Pancreas (tissue), 10 donors: Measurements from ENCODE around the gene FASTKD3. TPM values are rescaled to one million over a fixed set of nuclear protein-coding genes. Genes with fewer than 3 reads are reported as not detected.

Experiments used
- ATAC-seq, 4 donors: fragments of 200-7000 bp; cut with Tn5 transposase; one replicate each; pipeline versions ENCODE4 v1.8.0 to v1.9.1; 2020; ENCODE audit warnings: mild to moderate bottlenecking in 4 of 4, moderate library complexity in 4 of 4
- DNase-seq, 6 donors: peaks; one replicate each; pipeline ENCODE4 v3.0.0-alpha.2; 2020
- FAIRE-seq: peaks from 2 replicates; lab custom pipeline; 2012; peaks lifted over from hg19 to GRCh38; lab: Jason Lieb, UNC
- H3K27ac ChIP-seq, 4 donors: fragments of 200-600 bp; sonication (generic); 1 replicate in 3 of 4; 2 replicates in 1 of 4; pipeline versions ENCODE4 v1.5.0 to v1.8.0; 2020
- H3K27me3 ChIP-seq, 4 donors: fragments of 200-600 bp; one replicate each; pipeline ENCODE4 v1.8.0; 2021
- H3K36me3 ChIP-seq, 3 donors: fragments of 200-600 bp; sonication (generic) in 1 of 3; one replicate each; pipeline versions ENCODE4 v1.5.0 to v1.8.0; 2020 to 2021
- H3K4me1 ChIP-seq, 3 donors: fragments of 200-600 bp; one replicate each; pipeline ENCODE4 v1.8.0; 2021
- H3K4me3 ChIP-seq, 4 donors: fragments of 200-600 bp; sonication (generic) in 2 of 4; one replicate each; pipeline versions ENCODE4 v1.5.0 to v1.8.0; 2020 to 2021
- H3K9me3 ChIP-seq, 4 donors: fragments of 200-600 bp; one replicate each; pipeline ENCODE4 v1.8.0; 2021
- CTCF ChIP-seq, 4 donors: fragments of 200-600 bp; sonication (generic) in 3 of 4; IDR thresholded peaks; one replicate each; pipeline versions ENCODE4 v1.5.0 to v1.8.0; 2021; ENCODE audit warnings: antibody characterized with exemption in 4 of 4
- WGBS, 2 donors: extraction: QIAGEN DNeasy Blood & Tissue Kit; methylation state at CpG; one replicate each; pipeline ENCODE4 v1.1.7; 2013; 5-methylcytosine and 5-hydroxymethylcytosine counted together
- intact Hi-C, 3 donors: fragments of 100-400 bp; cut with DNase I; formaldehyde crosslinking; loops; one replicate each; pipeline versions ENCODE4 v1.11.1 to v1.14.2; 2022
- polyA plus RNA-seq, 2 donors: library from polyadenylated mRNA; stranded (reverse); fragments of 200-250 nt; gene quantifications; one replicate each; pipeline ENCODE4 v1.2.3, GENCODE V29; 2013
- total RNA-seq, 6 donors: library from RNA; stranded (reverse); fragmentation: NEBNext Ultra II Directional in 4 of 6; extraction: Animal tissue kit (Norgen Biotek cat#: 25700) in 4 of 6; gene quantifications; one replicate each; pipeline versions ENCODE4 v1.2.1 to v1.2.4, GENCODE V29; 2021 to 2023
- donor health status: healthy with polysubstance abuse.
- donor health status: DM: no; HTN: no; CAD: no; lungs with moderate emphysema.
- donor health status: DM: no; HTN: no; CAD: no.
- donor health status: control.
- donor health status: control.
- donor health status: Bipolar disorder and iron deficiency.
- donor health status: DM: yes; HTN: yes; CAD: no.
- donor health status: DM: no; HTN: no; CAD: no.
- donor health status: DM: no; HTN: no; CAD: no.
- donor health status: DM: yes; HTN: yes; CAD: no.

The FASTKD3 gene
- total and polyA plus RNA-seq, 8 donors = 1.8 to 10.3 (median 3.3) TPM

GRCh38 chr5:7842531-7842930 lies 26.3 kb downstream of the FASTKD3 start:
- no peak for TF ChIP-seq CTCF (IDR thresholded peaks at IDR 0.05)
- no peaks in the 10 kb centered on the region for H3K27me3 ChIP-seq
- DNase-seq (no peak), FAIRE-seq (no peak), ATAC-seq (no peak)
- H3K27ac ChIP-seq = no peak overlapping the region
- no peaks in the 10 kb centered on the region for H3K36me3 ChIP-seq
- 61 to 74% methylated on average over 2 of the region's 2 CpGs for WGBS, 2 donors
- H3K9me3 ChIP-seq = no peaks in the 10 kb centered on the region
- H3K4me1 ChIP-seq = no peaks in the 10 kb centered on the region
- intact Hi-C loops = no loop called here
- no peak overlapping the region for H3K4me3 ChIP-seq

- DNase-seq (no peak), FAIRE-seq (no peak)
Observed at GRCh38 chr5:7837403-7837802, 31.4 kb downstream of the FASTKD3 start.

GRCh38 chr5:7834982-7835381 lies 33.8 kb downstream of the FASTKD3 start:
- ATAC-seq = no peak
- H3K36me3 ChIP-seq = no peaks in the 10 kb centered on the region
- no peak for FAIRE-seq
- H3K27me3 ChIP-seq = no peaks in the 10 kb centered on the region
- no peak for TF ChIP-seq CTCF (IDR thresholded peaks at IDR 0.05)
- intact Hi-C loops = no loop called here
- WGBS, 2 donors = 78 to 88% methylated on average over 4 of the region's 4 CpGs
- no peaks in the 10 kb centered on the region for H3K4me1 ChIP-seq
- no peak overlapping the region for H3K27ac ChIP-seq
- no peak overlapping the region for H3K4me3 ChIP-seq
- no peaks in the 10 kb centered on the region for H3K9me3 ChIP-seq
- no peak for DNase-seq

More at GRCh38 chr5:7837403-7837802, 31.4 kb downstream of the FASTKD3 start:
- ATAC-seq = peak in 1 of 4 donors; percentile 20
- no peaks in the 10 kb centered on the region for H3K4me1 ChIP-seq
- intact Hi-C loops = no loop called here
- H3K27me3 ChIP-seq = no peaks in the 10 kb centered on the region
- 47 to 49% methylated on average over 3 of the region's 3 CpGs for WGBS, 2 donors
- no peak overlapping the region for H3K27ac ChIP-seq
- H3K9me3 ChIP-seq = no peaks in the 10 kb centered on the region
- H3K36me3 ChIP-seq = no peaks in the 10 kb centered on the region
- no peak for TF ChIP-seq CTCF (IDR thresholded peaks at IDR 0.05)
- H3K4me3 ChIP-seq = no peak overlapping the region

- 46 to 50% methylated on average over 10 of the region's 10 CpGs for WGBS, 2 donors
- no peak for FAIRE-seq
- peak in 3 of 6 donors; percentile 52 to 71 (median 70) for DNase-seq
Observed at GRCh38 chr5:7828269-7828668, 40.6 kb downstream of the FASTKD3 start.

More at GRCh38 chr5:7828269-7828668, 40.6 kb downstream of the FASTKD3 start:
- peak; percentile 45 to 95 (median 88) for ATAC-seq
- H3K27me3 ChIP-seq = no peaks in the 10 kb centered on the region
- H3K9me3 ChIP-seq = no peaks in the 10 kb centered on the region
- H3K27ac ChIP-seq = no peak overlapping the region
- no peaks in the 10 kb centered on the region for H3K4me1 ChIP-seq
- no peak overlapping the region for H3K4me3 ChIP-seq
- intact Hi-C loops = no loop called here
- H3K36me3 ChIP-seq = no peaks in the 10 kb centered on the region
- TF ChIP-seq CTCF (IDR thresholded peaks at IDR 0.05) = no peak
